Panc1 (cell line): ENCODE data around the gene KDM2A. TPM values are rescaled to one million over a fixed set of nuclear protein-coding genes. Genes with fewer than 3 reads are reported as not detected.

Experiments
- ATAC-seq: fragments of 200-7000 bp; cut with Tn5 transposase; 2 replicates; pipeline ENCODE4 v1.9.1; 2020; ENCODE audit warnings: mild to moderate bottlenecking, moderate library complexity
- BruUV-seq: library from RNA; stranded (reverse); fragments of 400-500 nt; replicated peaks from 2 replicates; lab custom pipeline; 2021; lab: Mats Ljungman, UMichigan
- CTCF ChIA-PET: fragments of 300-600 bp; sonication (Branson Sonifier 250); formaldehyde crosslinking; loops from one replicate; lab custom pipeline; 2022; ENCODE audit warnings: antibody characterized with exemption; lab: Charles Lee
- POLR2A ChIA-PET: fragments of 300-600 bp; sonication (Branson Sonifier 250); formaldehyde crosslinking; loops from one replicate; lab custom pipeline; 2022; ENCODE audit warnings: antibody characterized with exemption; lab: Charles Lee
- DNase-seq: peaks from one replicate; pipeline ENCODE4 v3.0.0-alpha.2; 2010; ENCODE audit warnings: low read depth, low spot score
- H3K27ac ChIP-seq: 2 replicates; pipeline ENCODE4 v1.5.1; 2011; ENCODE audit warnings: mild to moderate bottlenecking, low read length, inconsistent platforms
- H3K27me3 ChIP-seq: fragments of 200-500 bp; sonication (Bioruptor generic); 2 replicates; pipeline ENCODE4 v1.6.0; 2014; ENCODE audit warnings: low read length, inconsistent platforms; ENCODE audit not compliant: control insufficient read depth, insufficient read depth
- H3K36me3 ChIP-seq: fragments of 200-500 bp; sonication (Bioruptor generic); 2 replicates; pipeline ENCODE4 v1.5.1; 2014; ENCODE audit warnings: inconsistent platforms, mild to moderate bottlenecking, low read length, moderate library complexity; ENCODE audit not compliant: control insufficient read depth, insufficient read depth
- H3K4me1 ChIP-seq: 2 replicates; pipeline ENCODE4 v1.5.1; 2011; ENCODE audit warnings: inconsistent platforms, mild to moderate bottlenecking, low read length, moderate library complexity; ENCODE audit not compliant: control insufficient read depth, insufficient read depth
- H3K4me3 ChIP-seq, 2 experiments: 2 replicates each; pipeline ENCODE4 v1.5.1; 2011 to 2012; ENCODE audit warnings: low read depth in 2 of 2, low read length in 2 of 2, mild to moderate bottlenecking in 2 of 2, inconsistent platforms in 1 of 2, moderate library complexity in 1 of 2
- H3K9me3 ChIP-seq: fragments of 200-500 bp; sonication (Bioruptor generic); 2 replicates; pipeline ENCODE4 v1.5.1; 2014; ENCODE audit warnings: low read depth, mild to moderate bottlenecking, inconsistent platforms, low read length, moderate library complexity; ENCODE audit not compliant: control insufficient read depth, insufficient read depth
- POLR2AphosphoS5 ChIP-seq: IDR thresholded peaks from 2 replicates; pipeline ENCODE4 v1.6.1; 2012; ENCODE audit warnings: mild to moderate bottlenecking, low read depth, low read length, moderate library complexity
- SIN3A ChIP-seq: IDR thresholded peaks from 2 replicates; pipeline ENCODE4 v1.6.1; 2012; ENCODE audit warnings: low read depth, mild to moderate bottlenecking, low read length, moderate library complexity, borderline replicate concordance; ENCODE audit not compliant: insufficient read depth
- TCF7L2 ChIP-seq: IDR thresholded peaks from 2 replicates; pipeline ENCODE4 v1.6.1; 2011; ENCODE audit warnings: mild to moderate bottlenecking, low read depth, low read length, inconsistent platforms
- in situ Hi-C: cut with HindIII; loops from 2 replicates; pipeline ENCODE4 v1.10.0; 2016; ENCODE audit warnings: low sequenced_read_pairs, low pct_unique_long_range_greater_than_20kb
- intact Hi-C: fragments of 100-400 bp; cut with micrococcal nuclease; formaldehyde crosslinking; loops from one replicate; pipeline ENCODE4 v1.10.0; 2022; ENCODE audit not compliant: unreplicated experiment
- total RNA-seq: library from RNA; stranded (reverse); gene quantifications from one replicate; pipeline ENCODE4 v1.2.1, GENCODE V29; 2021; ENCODE audit not compliant: unreplicated experiment
- TF ChIP-seq, protein P1 (sequence below): fragments of 450-650 bp; IDR thresholded peaks from 2 replicates; pipeline ENCODE4 v1.5.1; 2017; ENCODE audit warnings: mild to moderate bottlenecking
- TF ChIP-seq, protein P2 (sequence below), 2 experiments: IDR thresholded peaks; 2 replicates each; pipeline ENCODE4 v1.6.1; 2011 to 2012; ENCODE audit warnings: low read depth in 2 of 2, control low read depth in 1 of 2, low read length in 1 of 2, mild to moderate bottlenecking in 1 of 2, moderate library complexity in 1 of 2; ENCODE audit not compliant: insufficient read depth in 1 of 2

Gene KDM2A
- total RNA-seq, 1 experiment from 2014 or later: 112 TPM

DNA sequence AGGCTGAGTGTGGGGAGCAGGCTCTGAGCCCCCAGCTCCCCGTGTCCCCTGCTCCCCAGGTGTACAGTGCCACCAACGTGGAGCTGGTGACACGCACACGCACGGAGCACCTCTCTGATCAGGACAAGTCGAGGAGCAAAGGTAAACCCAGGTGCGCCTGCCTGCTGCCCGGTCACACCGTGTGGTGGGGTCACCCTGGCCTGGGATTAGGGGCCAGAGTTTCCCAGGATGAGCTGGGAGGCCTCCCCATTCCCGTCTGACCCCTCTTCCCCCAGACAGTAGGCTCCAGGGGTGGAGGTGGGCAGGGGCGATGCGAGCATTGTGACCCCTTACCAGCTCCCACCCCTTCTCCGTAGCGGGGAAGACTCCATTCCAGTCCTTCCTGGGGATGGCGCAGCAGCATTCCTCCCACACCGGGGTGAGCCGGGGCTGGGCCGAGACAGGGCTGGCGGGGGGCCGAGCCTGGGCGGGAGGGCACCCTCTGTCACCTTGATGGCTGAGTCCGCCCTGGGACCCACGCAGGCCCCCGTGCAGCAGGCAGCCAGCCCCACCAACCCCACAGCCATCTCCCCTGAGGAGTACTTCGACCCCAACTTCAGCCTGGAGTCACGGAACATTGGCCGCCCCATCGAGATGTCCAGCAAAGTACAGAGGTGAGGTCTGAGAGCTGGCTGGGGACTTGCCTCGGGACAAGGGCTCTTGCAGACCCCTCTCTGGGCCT lies 180.6 kb downstream of the KDM2A start:
- H3K4me3 ChIP-seq: no peak overlapping the region
- no peak for ATAC-seq
- H3K27ac ChIP-seq: no peak overlapping the region
- no peaks in the 10 kb centered on the region for H3K9me3 ChIP-seq
- in situ Hi-C loops: no loop called here
- DNase-seq: no peak
- H3K36me3 ChIP-seq: no peaks in the 10 kb centered on the region; the same call in 1 of the 2 replicates
- TF ChIP-seq, protein P1, sequence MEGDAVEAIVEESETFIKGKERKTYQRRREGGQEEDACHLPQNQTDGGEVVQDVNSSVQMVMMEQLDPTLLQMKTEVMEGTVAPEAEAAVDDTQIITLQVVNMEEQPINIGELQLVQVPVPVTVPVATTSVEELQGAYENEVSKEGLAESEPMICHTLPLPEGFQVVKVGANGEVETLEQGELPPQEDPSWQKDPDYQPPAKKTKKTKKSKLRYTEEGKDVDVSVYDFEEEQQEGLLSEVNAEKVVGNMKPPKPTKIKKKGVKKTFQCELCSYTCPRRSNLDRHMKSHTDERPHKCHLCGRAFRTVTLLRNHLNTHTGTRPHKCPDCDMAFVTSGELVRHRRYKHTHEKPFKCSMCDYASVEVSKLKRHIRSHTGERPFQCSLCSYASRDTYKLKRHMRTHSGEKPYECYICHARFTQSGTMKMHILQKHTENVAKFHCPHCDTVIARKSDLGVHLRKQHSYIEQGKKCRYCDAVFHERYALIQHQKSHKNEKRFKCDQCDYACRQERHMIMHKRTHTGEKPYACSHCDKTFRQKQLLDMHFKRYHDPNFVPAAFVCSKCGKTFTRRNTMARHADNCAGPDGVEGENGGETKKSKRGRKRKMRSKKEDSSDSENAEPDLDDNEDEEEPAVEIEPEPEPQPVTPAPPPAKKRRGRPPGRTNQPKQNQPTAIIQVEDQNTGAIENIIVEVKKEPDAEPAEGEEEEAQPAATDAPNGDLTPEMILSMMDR: no peak
- TF ChIP-seq, protein P2, sequence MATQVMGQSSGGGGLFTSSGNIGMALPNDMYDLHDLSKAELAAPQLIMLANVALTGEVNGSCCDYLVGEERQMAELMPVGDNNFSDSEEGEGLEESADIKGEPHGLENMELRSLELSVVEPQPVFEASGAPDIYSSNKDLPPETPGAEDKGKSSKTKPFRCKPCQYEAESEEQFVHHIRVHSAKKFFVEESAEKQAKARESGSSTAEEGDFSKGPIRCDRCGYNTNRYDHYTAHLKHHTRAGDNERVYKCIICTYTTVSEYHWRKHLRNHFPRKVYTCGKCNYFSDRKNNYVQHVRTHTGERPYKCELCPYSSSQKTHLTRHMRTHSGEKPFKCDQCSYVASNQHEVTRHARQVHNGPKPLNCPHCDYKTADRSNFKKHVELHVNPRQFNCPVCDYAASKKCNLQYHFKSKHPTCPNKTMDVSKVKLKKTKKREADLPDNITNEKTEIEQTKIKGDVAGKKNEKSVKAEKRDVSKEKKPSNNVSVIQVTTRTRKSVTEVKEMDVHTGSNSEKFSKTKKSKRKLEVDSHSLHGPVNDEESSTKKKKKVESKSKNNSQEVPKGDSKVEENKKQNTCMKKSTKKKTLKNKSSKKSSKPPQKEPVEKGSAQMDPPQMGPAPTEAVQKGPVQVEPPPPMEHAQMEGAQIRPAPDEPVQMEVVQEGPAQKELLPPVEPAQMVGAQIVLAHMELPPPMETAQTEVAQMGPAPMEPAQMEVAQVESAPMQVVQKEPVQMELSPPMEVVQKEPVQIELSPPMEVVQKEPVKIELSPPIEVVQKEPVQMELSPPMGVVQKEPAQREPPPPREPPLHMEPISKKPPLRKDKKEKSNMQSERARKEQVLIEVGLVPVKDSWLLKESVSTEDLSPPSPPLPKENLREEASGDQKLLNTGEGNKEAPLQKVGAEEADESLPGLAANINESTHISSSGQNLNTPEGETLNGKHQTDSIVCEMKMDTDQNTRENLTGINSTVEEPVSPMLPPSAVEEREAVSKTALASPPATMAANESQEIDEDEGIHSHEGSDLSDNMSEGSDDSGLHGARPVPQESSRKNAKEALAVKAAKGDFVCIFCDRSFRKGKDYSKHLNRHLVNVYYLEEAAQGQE (IDR thresholded peaks at IDR 0.05; ENCODE audit: insufficient read depth in 1 of 2, low read depth in 2 of 2, low read length in 1 of 2): no peak
- no peak for TF ChIP-seq POLR2AphosphoS5
- TF ChIP-seq TCF7L2: no peak
- no peak for TF ChIP-seq SIN3A
- no peaks in the 10 kb centered on the region for H3K27me3 ChIP-seq
- BruUV-seq: no TSS peak
- intact Hi-C loops: no loop called here
- peaks cover 24% of the 10 kb centered on the region for H3K4me1 ChIP-seq
- ChIA-PET CTCF (interaction anchor here (0.6 kb wide), 1 partner anchor 45 kb away, joined by 3 read pairs; no protein-coding TSS in a partner anchor), POLR2A (no interaction called here)

DNA sequence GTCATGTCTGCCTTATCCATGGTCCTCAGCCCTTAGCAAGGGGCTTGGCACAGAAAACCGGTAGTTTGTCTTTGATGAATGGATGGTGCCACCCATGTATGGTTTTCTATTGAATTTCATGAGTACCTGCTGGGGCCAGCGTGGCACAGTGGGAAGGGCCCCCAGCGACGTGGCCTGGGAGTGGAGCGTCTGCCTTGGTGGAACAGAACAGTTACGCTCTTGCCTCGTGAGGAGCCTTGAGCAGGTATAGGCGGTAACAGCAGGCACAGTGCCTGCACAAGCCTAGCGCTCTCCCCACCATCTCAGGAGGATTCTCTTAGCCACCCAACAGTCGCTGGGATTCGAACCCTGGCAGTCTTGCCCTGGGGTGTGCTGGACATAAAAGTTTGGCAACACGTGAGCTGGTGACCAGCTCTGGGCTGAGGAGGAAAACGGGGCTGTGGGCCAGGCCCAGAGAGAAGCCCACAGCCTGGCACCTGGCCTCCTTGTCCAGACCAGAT lies 181.2 kb downstream of the KDM2A start:
- in situ Hi-C loops: no loop called here
- Histone ChIP-seq H3K27me3 (no peaks in the 10 kb centered on the region), H3K36me3 (no peaks in the 10 kb centered on the region; the same call in 1 of the 2 replicates), H3K9me3 (no peaks in the 10 kb centered on the region), H3K4me1 (peaks cover 27% of the 10 kb centered on the region), H3K27ac (no peak overlapping the region), H3K4me3 (no peak overlapping the region)
- no TSS peak for BruUV-seq
- ChIA-PET CTCF (no interaction called here), POLR2A (no interaction called here)
- DNase-seq (no peak), ATAC-seq (no peak)
- intact Hi-C loops: no loop called here
- TF ChIP-seq POLR2AphosphoS5 (no peak; the same call in 1 of the 2 replicates), SIN3A (no peak), TCF7L2 (no peak)
- TF ChIP-seq, protein P1: no peak
- TF ChIP-seq, protein P2 (IDR thresholded peaks at IDR 0.05; ENCODE audit: insufficient read depth in 1 of 2, low read depth in 2 of 2, low read length in 1 of 2): no peak
